PFSK-1 (cell line): ENCODE results near the gene SELENOV.

ENCODE experiments used
- POLR2AphosphoS5 ChIP-seq: IDR thresholded peaks from 2 replicates; pipeline ENCODE4 v1.6.1; 2012; ENCODE audit warnings: low read depth, mild to moderate bottlenecking, control low read depth, low read length, moderate library complexity
- SIN3A ChIP-seq: IDR thresholded peaks from 2 replicates; pipeline ENCODE4 v1.6.1; 2012; ENCODE audit warnings: mild to moderate bottlenecking, low read length, moderate library complexity, borderline replicate concordance; ENCODE audit not compliant: insufficient read depth
- TF ChIP-seq, protein P1 (sequence below), 2 experiments: IDR thresholded peaks; 2 replicates each; pipeline versions ENCODE4 v1.6.1 to v1.8.0; 2011 to 2012; ENCODE audit warnings: low read depth in 2 of 2, low read length in 2 of 2, control low read depth in 1 of 2, inconsistent platforms in 1 of 2, mild to moderate bottlenecking in 1 of 2, moderate library complexity in 1 of 2; ENCODE audit not compliant: insufficient read depth in 1 of 2

- no peak for TF ChIP-seq SIN3A
- TF ChIP-seq, protein P1, sequence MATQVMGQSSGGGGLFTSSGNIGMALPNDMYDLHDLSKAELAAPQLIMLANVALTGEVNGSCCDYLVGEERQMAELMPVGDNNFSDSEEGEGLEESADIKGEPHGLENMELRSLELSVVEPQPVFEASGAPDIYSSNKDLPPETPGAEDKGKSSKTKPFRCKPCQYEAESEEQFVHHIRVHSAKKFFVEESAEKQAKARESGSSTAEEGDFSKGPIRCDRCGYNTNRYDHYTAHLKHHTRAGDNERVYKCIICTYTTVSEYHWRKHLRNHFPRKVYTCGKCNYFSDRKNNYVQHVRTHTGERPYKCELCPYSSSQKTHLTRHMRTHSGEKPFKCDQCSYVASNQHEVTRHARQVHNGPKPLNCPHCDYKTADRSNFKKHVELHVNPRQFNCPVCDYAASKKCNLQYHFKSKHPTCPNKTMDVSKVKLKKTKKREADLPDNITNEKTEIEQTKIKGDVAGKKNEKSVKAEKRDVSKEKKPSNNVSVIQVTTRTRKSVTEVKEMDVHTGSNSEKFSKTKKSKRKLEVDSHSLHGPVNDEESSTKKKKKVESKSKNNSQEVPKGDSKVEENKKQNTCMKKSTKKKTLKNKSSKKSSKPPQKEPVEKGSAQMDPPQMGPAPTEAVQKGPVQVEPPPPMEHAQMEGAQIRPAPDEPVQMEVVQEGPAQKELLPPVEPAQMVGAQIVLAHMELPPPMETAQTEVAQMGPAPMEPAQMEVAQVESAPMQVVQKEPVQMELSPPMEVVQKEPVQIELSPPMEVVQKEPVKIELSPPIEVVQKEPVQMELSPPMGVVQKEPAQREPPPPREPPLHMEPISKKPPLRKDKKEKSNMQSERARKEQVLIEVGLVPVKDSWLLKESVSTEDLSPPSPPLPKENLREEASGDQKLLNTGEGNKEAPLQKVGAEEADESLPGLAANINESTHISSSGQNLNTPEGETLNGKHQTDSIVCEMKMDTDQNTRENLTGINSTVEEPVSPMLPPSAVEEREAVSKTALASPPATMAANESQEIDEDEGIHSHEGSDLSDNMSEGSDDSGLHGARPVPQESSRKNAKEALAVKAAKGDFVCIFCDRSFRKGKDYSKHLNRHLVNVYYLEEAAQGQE (IDR thresholded peaks at IDR 0.05; ENCODE audit: insufficient read depth in 1 of 2, low read depth in 2 of 2, low read length in 2 of 2), result no peak
- TF ChIP-seq POLR2AphosphoS5, result no peak
Observed at GRCh38 chr19:39492788-39493187, 22.2 kb upstream of the SELENOV start.
